K562 (cell line): ENCODE measurements around the gene DEDD. TPM values are rescaled to one million over a fixed set of nuclear protein-coding genes. Genes with fewer than 3 reads are reported as not detected.

Experiments
- ARID2 ChIP-seq: fragments of 450-650 bp; IDR thresholded peaks from 2 replicates; pipeline ENCODE4 v1.6.1; 2017; ENCODE audit warnings: antibody characterized with exemption, mild to moderate bottlenecking
- CREBBP ChIP-seq: IDR thresholded peaks from one replicate; pipeline ENCODE4 v1.6.1; 2012; ENCODE audit warnings: low read depth, mild to moderate bottlenecking, control low read depth, inconsistent platforms, low read length
- ETV6 ChIP-seq, 3 experiments: fragments of 150-350 bp in 1 of 3; sonication (generic) in 1 of 3; formaldehyde crosslinking in 1 of 3; IDR thresholded peaks; 2 replicates each; pipeline versions ENCODE4 v1.6.1 to v1.8.0; 2014 to 2022; ENCODE audit warnings: borderline replicate concordance in 2 of 3, low read depth in 2 of 3, antibody characterized with exemption in 1 of 3, low read length in 1 of 3, mild to moderate bottlenecking in 1 of 3, missing genetic modification reagents in 1 of 3
- HCFC1 ChIP-seq: IDR thresholded peaks from 2 replicates; pipeline ENCODE4 v1.6.1; 2012; ENCODE audit warnings: low read depth, low read length, improper control_type of control experiment
- IFI16 ChIP-seq: fragments of 250-450 bp; sonication (Bioruptor Pico); IDR thresholded peaks from 2 replicates; pipeline ENCODE4 v2.1.2; 2022; ENCODE audit warnings: mild to moderate bottlenecking, inconsistent platforms
- KAT7 ChIP-seq: sonication (generic); formaldehyde crosslinking; IDR thresholded peaks from 2 replicates; pipeline ENCODE4 v1.8.0; 2022; ENCODE audit warnings: missing genetic modification reagents, mild to moderate bottlenecking, borderline replicate concordance
- KLF6 ChIP-seq: fragments of 250-450 bp; sonication (Bioruptor Pico); IDR thresholded peaks from 2 replicates; pipeline ENCODE4 v1.4.0; 2020; ENCODE audit warnings: mild to moderate bottlenecking, moderate library complexity, borderline replicate concordance
- LEF1 ChIP-seq: fragments of 450-650 bp; IDR thresholded peaks from 2 replicates; pipeline ENCODE4 v1.6.1; 2016; ENCODE audit warnings: mild to moderate bottlenecking
- NRF1 ChIP-seq, 2 experiments: fragments of 450-650 bp; IDR thresholded peaks in 1 of 2; conservative IDR thresholded peaks in 1 of 2; 2 replicates each; pipeline ENCODE4 v1.6.1; 2014; ENCODE audit warnings: mild to moderate bottlenecking in 2 of 2
- POLR2H ChIP-seq: IDR thresholded peaks from 2 replicates; pipeline ENCODE4 v1.6.1; 2016; ENCODE audit warnings: missing genetic modification characterization, low read depth, mild to moderate bottlenecking, control low read depth, missing compliant biosample characterization, moderate library complexity
- PTBP1 ChIP-seq: fragments of 200-400 bp; formaldehyde crosslinking; IDR thresholded peaks from 2 replicates; pipeline ENCODE4 v1.6.1; 2017; ENCODE audit warnings: low read depth, low read length
- PURB ChIP-seq: sonication (generic); formaldehyde crosslinking; IDR thresholded peaks from 2 replicates; pipeline ENCODE4 v1.9.0; 2021; ENCODE audit warnings: low read depth, mild to moderate bottlenecking, missing genetic modification reagents
- SMARCA5 ChIP-seq: fragments of 450-650 bp; IDR thresholded peaks from 2 replicates; pipeline ENCODE4 v1.6.1; 2016
- ZNF174 ChIP-seq: fragments of 250-450 bp; sonication (Bioruptor Pico); IDR thresholded peaks from 2 replicates; pipeline ENCODE4 v1.4.0; 2020; ENCODE audit warnings: mild to moderate bottlenecking
- polyA plus RNA-seq, 8 experiments: library from polyadenylated mRNA; depleted of rRNA in 4 of 8; stranded (reverse) in 5 of 8; unstranded in 3 of 8; fragments of >200 nt; fragmentation: Nextera tagmentation in 2 of 8; fragmentation: Illumina TruSeq in 1 of 8; extraction: Ambion mirVana in 2 of 8; extraction: Trizol in 1 of 8; gene quantifications; 2 replicates each; pipeline versions ENCODE4 v1.2.1 to v1.2.3, GENCODE V29; 2011 to 2014; ENCODE audit warnings: inconsistent platforms in 1 of 8, missing spikeins in 1 of 8
- total RNA-seq, 7 experiments: library from RNA; depleted of rRNA in 6 of 7; stranded (reverse); fragments of >200 nt in 6 of 7; fragmentation: Illumina TruSeq in 2 of 7; extraction: Trizol in 2 of 7; gene quantifications; 2 replicates each; pipeline versions ENCODE4 v1.2.1 to v1.2.3, GENCODE V29; 2011 to 2021; ENCODE audit warnings: low replicate concordance in 1 of 7
- TF ChIP-seq, protein P1 (sequence below): fragments of 450-650 bp; IDR thresholded peaks from one replicate; pipeline ENCODE4 v1.6.1; 2018; ENCODE audit warnings: mild to moderate bottlenecking, moderate library complexity; ENCODE audit not compliant: partially characterized antibody
- TF ChIP-seq, protein P2 (sequence below): conservative IDR thresholded peaks from 2 replicates; pipeline ENCODE4 v1.6.1; 2011; ENCODE audit warnings: low read depth, mild to moderate bottlenecking, low read length; ENCODE audit not compliant: control insufficient read depth
- TF ChIP-seq, protein P3 (sequence below): fragments of 450-650 bp; IDR thresholded peaks from 2 replicates; pipeline ENCODE4 v1.7.1; 2018; ENCODE audit warnings: mild to moderate bottlenecking, low read depth; ENCODE audit not compliant: partially characterized antibody
- TF ChIP-seq, protein P4 (sequence below): fragments of 450-650 bp; IDR thresholded peaks from 2 replicates; pipeline ENCODE4 v1.6.1; 2016; ENCODE audit warnings: low read depth, mild to moderate bottlenecking, moderate library complexity
- TF ChIP-seq, protein P5 (sequence below), 2 experiments: fragments of 450-650 bp in 1 of 2; sonication (generic) in 1 of 2; formaldehyde crosslinking in 1 of 2; IDR thresholded peaks in 1 of 2; conservative IDR thresholded peaks in 1 of 2; 2 replicates each; pipeline versions ENCODE4 v1.6.1 to v1.8.1; 2016 to 2023; ENCODE audit warnings: mild to moderate bottlenecking in 2 of 2, moderate library complexity in 2 of 2, inconsistent platforms in 1 of 2, missing genetic modification reagents in 1 of 2

DEDD gene
- total and polyA plus RNA-seq, 9 of the 15 experiments (the other 6 are each of a cell fraction or from before 2014, with no cell fraction given), result 11.6 to 41.0 (median 16.8) TPM

DNA sequence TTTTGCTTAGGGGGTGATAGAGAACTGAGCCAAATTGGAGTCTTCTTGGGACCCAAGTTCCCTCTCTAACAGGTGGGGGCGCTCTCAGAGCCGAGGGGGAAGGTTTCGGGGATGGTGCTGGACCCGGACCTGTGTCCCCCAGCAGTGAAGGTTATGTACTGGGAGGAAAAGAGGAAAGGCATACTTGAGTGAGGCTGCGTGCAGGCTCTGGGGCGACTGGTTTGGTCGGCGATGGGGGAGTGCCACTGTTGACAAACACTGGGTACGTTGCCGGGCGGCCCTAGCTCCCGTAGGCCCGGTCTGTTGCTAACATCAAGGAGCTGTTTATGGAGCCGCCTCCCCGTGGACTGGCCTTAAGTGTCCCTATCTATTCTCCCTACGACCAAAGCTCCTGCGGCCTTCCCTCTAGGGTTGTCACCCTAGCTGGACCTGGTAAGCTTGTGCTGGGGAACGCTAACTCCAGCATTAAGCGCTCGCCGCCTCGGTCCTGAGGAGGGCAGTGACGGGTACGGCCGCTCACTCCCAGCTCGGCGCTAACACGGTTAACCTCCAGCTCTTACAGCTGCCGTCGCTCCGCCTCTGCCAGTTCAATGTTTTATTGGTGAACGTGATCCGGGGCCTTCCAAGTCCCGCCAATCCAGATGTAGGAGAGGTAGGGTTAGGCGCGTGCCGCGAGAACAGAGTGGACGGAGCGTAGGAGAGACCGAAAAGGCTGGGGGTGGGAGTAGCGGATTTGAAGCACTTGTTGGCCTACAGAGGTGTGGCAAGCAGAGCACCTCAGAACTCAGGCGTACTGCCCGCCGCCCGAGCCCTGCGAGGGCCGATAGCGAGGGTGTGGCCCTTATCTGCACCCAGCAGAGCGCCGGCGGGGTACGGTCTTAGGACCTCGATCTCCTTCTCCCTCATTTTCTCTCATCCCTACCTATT, 33.5 kb upstream of the DEDD start, which contains the start of gene PPOX (continued):
- TF ChIP-seq PTBP1, result no peak
- no peak for TF ChIP-seq CREBBP
- no peak for TF ChIP-seq IFI16
- TF ChIP-seq ARID2, result no peak
- TF ChIP-seq HCFC1, result peak; percentile 53
- peak; percentile 55; the same call in 1 of the 2 replicates for TF ChIP-seq KAT7 (CRISPR knock-in tag)
- TF ChIP-seq, protein P1, sequence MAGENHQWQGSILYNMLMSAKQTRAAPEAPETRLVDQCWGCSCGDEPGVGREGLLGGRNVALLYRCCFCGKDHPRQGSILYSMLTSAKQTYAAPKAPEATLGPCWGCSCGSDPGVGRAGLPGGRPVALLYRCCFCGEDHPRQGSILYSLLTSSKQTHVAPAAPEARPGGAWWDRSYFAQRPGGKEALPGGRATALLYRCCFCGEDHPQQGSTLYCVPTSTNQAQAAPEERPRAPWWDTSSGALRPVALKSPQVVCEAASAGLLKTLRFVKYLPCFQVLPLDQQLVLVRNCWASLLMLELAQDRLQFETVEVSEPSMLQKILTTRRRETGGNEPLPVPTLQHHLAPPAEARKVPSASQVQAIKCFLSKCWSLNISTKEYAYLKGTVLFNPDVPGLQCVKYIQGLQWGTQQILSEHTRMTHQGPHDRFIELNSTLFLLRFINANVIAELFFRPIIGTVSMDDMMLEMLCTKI, result no peak
- TF ChIP-seq NRF1 (conservative IDR thresholded peaks at IDR 0.05 in 1 of 2, IDR thresholded peaks at IDR 0.05 in 1 of 2), result peak; percentile 59 to 71
- TF ChIP-seq, protein P2, sequence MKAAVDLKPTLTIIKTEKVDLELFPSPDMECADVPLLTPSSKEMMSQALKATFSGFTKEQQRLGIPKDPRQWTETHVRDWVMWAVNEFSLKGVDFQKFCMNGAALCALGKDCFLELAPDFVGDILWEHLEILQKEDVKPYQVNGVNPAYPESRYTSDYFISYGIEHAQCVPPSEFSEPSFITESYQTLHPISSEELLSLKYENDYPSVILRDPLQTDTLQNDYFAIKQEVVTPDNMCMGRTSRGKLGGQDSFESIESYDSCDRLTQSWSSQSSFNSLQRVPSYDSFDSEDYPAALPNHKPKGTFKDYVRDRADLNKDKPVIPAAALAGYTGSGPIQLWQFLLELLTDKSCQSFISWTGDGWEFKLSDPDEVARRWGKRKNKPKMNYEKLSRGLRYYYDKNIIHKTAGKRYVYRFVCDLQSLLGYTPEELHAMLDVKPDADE, result peak; percentile 86
- peak; percentile 92 for TF ChIP-seq LEF1
- TF ChIP-seq POLR2H (tag), result peak; percentile 88
- TF ChIP-seq, protein P3, sequence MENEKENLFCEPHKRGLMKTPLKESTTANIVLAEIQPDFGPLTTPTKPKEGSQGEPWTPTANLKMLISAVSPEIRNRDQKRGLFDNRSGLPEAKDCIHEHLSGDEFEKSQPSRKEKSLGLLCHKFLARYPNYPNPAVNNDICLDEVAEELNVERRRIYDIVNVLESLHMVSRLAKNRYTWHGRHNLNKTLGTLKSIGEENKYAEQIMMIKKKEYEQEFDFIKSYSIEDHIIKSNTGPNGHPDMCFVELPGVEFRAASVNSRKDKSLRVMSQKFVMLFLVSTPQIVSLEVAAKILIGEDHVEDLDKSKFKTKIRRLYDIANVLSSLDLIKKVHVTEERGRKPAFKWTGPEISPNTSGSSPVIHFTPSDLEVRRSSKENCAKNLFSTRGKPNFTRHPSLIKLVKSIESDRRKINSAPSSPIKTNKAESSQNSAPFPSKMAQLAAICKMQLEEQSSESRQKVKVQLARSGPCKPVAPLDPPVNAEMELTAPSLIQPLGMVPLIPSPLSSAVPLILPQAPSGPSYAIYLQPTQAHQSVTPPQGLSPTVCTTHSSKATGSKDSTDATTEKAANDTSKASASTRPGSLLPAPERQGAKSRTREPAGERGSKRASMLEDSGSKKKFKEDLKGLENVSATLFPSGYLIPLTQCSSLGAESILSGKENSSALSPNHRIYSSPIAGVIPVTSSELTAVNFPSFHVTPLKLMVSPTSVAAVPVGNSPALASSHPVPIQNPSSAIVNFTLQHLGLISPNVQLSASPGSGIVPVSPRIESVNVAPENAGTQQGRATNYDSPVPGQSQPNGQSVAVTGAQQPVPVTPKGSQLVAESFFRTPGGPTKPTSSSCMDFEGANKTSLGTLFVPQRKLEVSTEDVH, result peak; percentile 30
- no peak for TF ChIP-seq ZNF174 (CRISPR knock-in tag)
- peak; percentile 79; the same call in 1 of the 2 replicates for TF ChIP-seq KLF6 (CRISPR knock-in tag)
- TF ChIP-seq, protein P4, sequence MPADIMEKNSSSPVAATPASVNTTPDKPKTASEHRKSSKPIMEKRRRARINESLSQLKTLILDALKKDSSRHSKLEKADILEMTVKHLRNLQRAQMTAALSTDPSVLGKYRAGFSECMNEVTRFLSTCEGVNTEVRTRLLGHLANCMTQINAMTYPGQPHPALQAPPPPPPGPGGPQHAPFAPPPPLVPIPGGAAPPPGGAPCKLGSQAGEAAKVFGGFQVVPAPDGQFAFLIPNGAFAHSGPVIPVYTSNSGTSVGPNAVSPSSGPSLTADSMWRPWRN, result peak; percentile 98
- TF ChIP-seq SMARCA5, result peak; percentile 77; the same call in 1 of the 2 replicates
- TF ChIP-seq, protein P5, sequence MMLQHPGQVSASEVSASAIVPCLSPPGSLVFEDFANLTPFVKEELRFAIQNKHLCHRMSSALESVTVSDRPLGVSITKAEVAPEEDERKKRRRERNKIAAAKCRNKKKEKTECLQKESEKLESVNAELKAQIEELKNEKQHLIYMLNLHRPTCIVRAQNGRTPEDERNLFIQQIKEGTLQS (IDR thresholded peaks at IDR 0.05), result no peak; the same call in 1 of the 2 replicates
- TF ChIP-seq, protein P5 (CRISPR knock-in tag; conservative IDR thresholded peaks at IDR 0.05), result no peak
- TF ChIP-seq ETV6 (IDR thresholded peaks at IDR 0.05; ENCODE audit: borderline replicate concordance in 1 of 2, low read depth in 2 of 2, low read length in 1 of 2), result peak in 1 of 2 experiments; percentile 59; a peak in 1 of 4 replicates
- no peak for TF ChIP-seq ETV6 (CRISPR knock-in tag; IDR thresholded peaks at IDR 0.05; ENCODE audit: borderline replicate concordance)
- no peak for TF ChIP-seq PURB (CRISPR knock-in tag)
